ENCODE data around the gene EHD4.

Gene EHD4

GRCh38 chr15:41919201-41919820, 53.0 kb downstream of the EHD4 start:
- no peak for DNase-seq (ENCODE audit: low read depth)

- DNase-seq (ENCODE audit: low read depth): no peak
These were observed 53.7 kb downstream of the EHD4 start for GRCh38 chr15:41918506-41919126.

GRCh38 chr15:41917767-41918430, 54.5 kb downstream of the EHD4 start:
- DNase-seq (ENCODE audit: low read depth): peak; percentile 54

- no peak for DNase-seq (ENCODE audit: low read depth)
These were observed 56.9 kb downstream of the EHD4 start for GRCh38 chr15:41915255-41915994.

GRCh38 chr15:41914411-41914810, 57.9 kb downstream of the EHD4 start:
- no peak for DNase-seq (ENCODE audit: low read depth)

GRCh38 chr15:41913256-41913655, 59.1 kb downstream of the EHD4 start:
- no peak for DNase-seq (ENCODE audit: low read depth)

GRCh38 chr15:41911691-41912345, 60.5 kb downstream of the EHD4 start:
- no peak for DNase-seq (ENCODE audit: low read depth)

- no peak for DNase-seq (ENCODE audit: low read depth)
These were observed 63.5 kb downstream of the EHD4 start for GRCh38 chr15:41908736-41909461.

- DNase-seq (ENCODE audit: low read depth): no peak
These were observed 65.2 kb downstream of the EHD4 start for GRCh38 chr15:41907141-41907540.

- DNase-seq (ENCODE audit: low read depth): no peak
These were observed 65.7 kb downstream of the EHD4 start for GRCh38 chr15:41906608-41907007.

- no peak for DNase-seq (ENCODE audit: low read depth)
These were observed 67.1 kb downstream of the EHD4 start for GRCh38 chr15:41905036-41905793.

GRCh38 chr15:41904541-41905005, 67.8 kb downstream of the EHD4 start:
- no peak for DNase-seq (ENCODE audit: low read depth)

GRCh38 chr15:41903782-41904181, 68.6 kb downstream of the EHD4 start:
- DNase-seq (ENCODE audit: low read depth): no peak

GRCh38 chr15:41901431-41901830, 70.9 kb downstream of the EHD4 start:
- DNase-seq (ENCODE audit: low read depth): no peak

GRCh38 chr15:41900526-41901380, 71.6 kb downstream of the EHD4 start:
- DNase-seq (ENCODE audit: low read depth): no peak

- DNase-seq (ENCODE audit: low read depth): no peak
These were observed 72.4 kb downstream of the EHD4 start for GRCh38 chr15:41899854-41900442.

- DNase-seq (ENCODE audit: low read depth): no peak
These were observed 75.0 kb downstream of the EHD4 start for GRCh38 chr15:41897363-41897799.

GRCh38 chr15:41896566-41896965, 75.8 kb downstream of the EHD4 start:
- DNase-seq (ENCODE audit: low read depth): no peak

GRCh38 chr15:41895957-41896356, 76.4 kb downstream of the EHD4 start:
- no peak for DNase-seq (ENCODE audit: low read depth)

All from HS-5 (cell line).